Measurements from ENCODE around the gene ARID1A. TPM values are rescaled to one million over a fixed set of nuclear protein-coding genes. Genes with fewer than 3 reads are reported as not detected.

Gene ARID1A
- total and polyA plus RNA-seq, 2 of the 8 experiments (the other 6 are each of a cell fraction or from before 2014, with no cell fraction given), result 52.1 to 103 TPM

GRCh38 chr1:26695356-26696118 is at the start of gene ARID1A (continued):
- TF ChIP-seq, protein P1, sequence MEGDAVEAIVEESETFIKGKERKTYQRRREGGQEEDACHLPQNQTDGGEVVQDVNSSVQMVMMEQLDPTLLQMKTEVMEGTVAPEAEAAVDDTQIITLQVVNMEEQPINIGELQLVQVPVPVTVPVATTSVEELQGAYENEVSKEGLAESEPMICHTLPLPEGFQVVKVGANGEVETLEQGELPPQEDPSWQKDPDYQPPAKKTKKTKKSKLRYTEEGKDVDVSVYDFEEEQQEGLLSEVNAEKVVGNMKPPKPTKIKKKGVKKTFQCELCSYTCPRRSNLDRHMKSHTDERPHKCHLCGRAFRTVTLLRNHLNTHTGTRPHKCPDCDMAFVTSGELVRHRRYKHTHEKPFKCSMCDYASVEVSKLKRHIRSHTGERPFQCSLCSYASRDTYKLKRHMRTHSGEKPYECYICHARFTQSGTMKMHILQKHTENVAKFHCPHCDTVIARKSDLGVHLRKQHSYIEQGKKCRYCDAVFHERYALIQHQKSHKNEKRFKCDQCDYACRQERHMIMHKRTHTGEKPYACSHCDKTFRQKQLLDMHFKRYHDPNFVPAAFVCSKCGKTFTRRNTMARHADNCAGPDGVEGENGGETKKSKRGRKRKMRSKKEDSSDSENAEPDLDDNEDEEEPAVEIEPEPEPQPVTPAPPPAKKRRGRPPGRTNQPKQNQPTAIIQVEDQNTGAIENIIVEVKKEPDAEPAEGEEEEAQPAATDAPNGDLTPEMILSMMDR (IDR thresholded peaks at IDR 0.05; ENCODE audit: control extremely low read depth in 1 of 3, insufficient read depth in 1 of 3, low read depth in 1 of 3, low read length in 3 of 3), result no peak
- peak; percentile 58 for TF ChIP-seq ASH2L (IDR thresholded peaks at IDR 0.05; ENCODE audit: low read length)
- TF ChIP-seq SP1 (IDR thresholded peaks at IDR 0.05; ENCODE audit: low read depth, low read length), result peak; percentile 99
- no peak for TF ChIP-seq SAP30 (IDR thresholded peaks at IDR 0.05; ENCODE audit: insufficient read depth, insufficient replicate concordance, low read length)
- peak; percentile 75 for TF ChIP-seq CREB1 (IDR thresholded peaks at IDR 0.05)
- peak; percentile 75 to 79; a peak in 2 of 4 replicates for TF ChIP-seq SIN3A (conservative IDR thresholded peaks at IDR 0.05 in 1 of 2, IDR thresholded peaks at IDR 0.05 in 1 of 2; ENCODE audit: low read depth in 1 of 2, low read length in 2 of 2)

All from H1 (cell line).